ENCODE measurements around the gene C12orf56.
A peak's percentile ranks its signal among the peaks of the same experiment; 100 is the strongest.
"Not testable (repeated sequence)": the region's sequence is repeated elsewhere in the genome, so short reads cannot be mapped to it uniquely, and the experiment has no call there.

The C12orf56 gene

DNA sequence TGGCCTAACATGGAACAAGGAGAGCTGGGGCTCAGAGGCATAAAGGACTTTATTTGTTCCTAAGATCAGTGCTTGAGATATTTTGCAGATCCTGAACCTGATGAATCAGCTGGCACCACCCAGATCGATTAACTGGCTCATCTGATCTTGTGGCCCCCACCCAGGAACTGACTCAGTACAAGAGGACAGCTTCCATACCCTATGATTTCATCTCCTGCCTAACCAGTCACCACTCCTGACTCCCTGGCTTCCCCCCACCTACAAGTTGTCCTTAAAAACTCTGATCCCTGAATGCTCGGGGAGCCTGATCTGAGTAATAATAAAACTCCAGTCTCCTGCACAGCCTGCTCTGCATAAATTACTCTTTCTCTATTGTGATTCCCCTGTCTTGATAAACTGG, 5.1 kb downstream of the C12orf56 start:
- no peak for DNase-seq

DNA sequence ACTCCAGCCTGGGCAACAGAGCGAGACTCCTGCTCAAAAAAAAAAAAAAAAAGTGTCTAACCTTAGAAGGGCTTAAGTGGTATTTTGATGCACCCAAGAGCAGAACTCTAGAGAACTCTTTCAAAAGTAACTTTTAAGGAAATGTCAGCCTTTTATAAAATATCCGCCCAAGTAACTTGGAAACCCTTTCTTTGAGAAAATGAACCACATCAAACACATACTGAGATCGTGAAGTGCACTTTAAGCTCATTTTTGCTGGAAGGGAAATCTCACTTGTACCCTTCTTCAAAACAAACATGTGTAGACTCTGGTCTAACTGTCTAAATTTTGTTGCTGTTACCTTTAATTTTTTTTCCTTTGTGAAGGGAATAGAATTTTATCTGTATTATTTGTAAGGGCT, 5.5 kb downstream of the C12orf56 start:
- no peak for DNase-seq

DNA sequence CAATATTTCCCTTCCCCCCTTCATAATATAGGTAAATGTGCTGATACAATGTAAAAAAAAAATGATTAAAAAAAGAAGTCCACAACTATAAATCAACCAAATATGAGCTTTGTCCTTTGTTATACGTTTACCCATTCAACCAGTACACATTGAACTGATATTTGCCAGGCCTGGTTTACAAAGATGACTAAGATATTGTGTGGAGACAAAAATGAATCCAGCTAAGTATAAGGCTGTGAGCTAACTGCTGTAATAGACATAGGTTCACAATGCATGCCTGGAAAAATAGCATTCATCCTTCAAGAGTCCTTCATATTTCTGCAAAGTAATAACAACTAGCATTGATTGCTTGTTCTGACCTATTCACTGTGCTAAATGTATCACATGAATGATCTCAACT, 6.9 kb downstream of the C12orf56 start:
- no peak for DNase-seq

DNA sequence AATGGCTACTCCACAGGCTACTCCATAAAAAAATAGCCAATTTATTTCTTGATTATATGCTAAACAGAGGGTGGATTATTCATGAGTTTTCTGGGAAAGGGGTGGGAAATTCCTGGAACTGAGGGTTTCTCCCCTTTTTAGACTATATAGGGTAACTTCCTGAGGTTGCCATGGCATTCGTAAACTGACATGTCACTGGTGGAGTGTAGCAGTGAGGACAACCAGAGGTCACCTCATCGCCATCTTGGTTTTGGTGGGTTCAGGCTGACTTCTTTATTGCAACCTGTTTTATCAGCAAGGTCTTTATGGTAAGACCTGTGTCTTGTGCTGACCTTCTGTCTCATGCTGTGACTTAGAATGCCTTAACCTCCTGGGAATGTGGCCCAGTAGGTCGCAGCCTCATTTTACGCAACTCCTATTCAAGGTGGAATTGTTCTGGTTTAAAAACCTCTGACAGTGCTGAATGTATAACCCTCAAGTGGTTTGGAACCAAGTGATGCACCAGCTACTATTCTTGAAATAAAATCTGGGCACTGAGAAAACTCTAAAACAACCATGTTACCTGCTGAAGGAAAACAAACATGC, 27.7 kb downstream of the C12orf56 start:
- no peak for DNase-seq

DNA sequence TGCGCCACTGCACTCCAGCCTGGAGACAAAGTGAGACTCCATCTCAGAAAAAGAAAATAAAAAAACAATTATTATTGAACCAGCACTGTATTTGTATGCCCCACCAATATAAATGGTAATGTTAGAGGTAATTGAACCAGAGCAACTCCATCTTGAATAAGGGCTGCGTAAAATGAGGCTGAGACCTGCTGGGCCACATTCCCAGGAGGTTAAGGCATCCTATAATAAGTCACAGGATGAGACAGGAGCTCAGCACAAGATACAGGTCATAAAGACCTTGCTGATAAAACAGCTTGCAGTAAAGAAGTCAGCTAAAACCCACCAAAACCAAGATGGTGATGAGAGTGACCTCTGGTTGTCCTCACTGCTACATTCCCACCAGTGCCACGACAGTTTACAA, 29.4 kb downstream of the C12orf56 start:
- not testable (repeated sequence) for DNase-seq

DNA sequence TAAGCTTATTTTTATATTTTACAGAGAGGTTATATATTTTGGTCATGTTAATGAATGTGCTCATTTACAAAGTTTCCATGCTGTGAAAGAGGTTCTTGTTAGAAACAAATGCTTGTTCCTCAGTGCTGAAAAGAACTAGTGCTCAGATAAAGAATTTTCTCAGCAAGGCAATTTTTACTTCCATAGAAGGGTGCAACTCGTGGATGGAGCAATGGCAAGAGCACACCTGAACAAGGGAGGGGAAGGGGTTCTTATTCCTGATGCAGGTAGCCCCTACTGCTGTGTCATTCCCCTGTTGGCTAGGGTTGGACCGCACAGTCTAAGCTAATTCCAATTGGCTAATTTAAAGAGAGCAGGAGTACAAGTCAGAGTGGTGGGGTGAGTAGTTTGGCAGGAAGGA, 34.3 kb downstream of the C12orf56 start:
- not testable (repeated sequence) for DNase-seq

DNA sequence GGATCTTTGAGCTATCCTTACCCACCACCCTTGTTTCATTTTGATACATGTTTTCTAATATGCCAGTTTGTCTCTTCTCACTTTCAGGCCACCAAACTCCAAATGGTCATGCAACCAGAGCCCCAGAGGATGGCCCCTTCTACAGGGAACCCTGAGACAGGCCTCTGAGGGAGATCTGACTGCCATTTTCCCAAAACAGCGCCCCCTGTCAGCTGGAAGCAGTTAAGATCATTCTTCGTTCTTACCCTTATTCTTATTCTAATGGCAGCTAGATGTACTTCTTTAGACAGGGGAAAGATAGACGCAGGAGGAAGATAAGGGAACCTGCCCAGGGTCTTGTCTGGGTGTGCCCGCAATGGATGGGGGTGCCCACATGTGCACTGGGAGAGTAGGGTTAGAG, 38.4 kb downstream of the C12orf56 start:
- DNase-seq: no peak

DNA sequence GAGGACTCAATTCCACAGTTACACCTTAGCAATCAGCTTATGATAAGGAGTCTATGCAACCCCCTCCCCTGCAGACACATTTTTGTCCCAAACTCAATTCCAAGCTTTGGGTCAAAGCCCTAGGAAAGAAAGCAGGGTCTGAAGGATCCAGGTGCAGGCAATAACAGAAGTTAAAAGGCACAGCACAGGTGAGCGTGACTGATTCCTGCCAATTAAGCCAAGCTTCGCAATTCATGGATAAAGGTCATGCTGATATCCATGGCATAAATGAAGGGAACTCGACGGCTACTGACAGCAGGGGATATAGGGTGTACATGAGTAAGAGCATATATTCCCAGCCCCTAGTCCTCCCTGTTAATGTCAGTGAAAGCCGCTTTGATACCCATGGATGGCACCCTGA, 39.3 kb downstream of the C12orf56 start:
- no peak for DNase-seq

DNA sequence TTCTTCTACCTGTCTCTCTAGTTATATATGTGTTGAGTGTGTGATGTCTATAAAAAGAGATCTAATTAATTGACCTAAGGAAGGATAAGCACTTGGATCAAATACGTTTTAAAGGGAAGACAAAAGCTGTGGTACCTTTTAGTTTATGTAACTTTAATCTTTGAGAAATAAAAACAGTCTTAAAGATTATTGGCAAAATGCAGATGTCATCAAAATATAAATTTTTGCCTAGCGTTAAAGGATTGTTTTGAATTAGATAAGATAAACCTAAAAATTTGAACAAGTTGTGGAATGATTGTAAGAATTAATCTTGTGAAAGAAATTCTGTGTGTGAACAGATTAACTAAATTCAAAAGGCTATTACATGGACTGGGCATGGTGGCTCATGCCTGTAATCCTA, 42.9 kb downstream of the C12orf56 start:
- no peak for DNase-seq

DNA sequence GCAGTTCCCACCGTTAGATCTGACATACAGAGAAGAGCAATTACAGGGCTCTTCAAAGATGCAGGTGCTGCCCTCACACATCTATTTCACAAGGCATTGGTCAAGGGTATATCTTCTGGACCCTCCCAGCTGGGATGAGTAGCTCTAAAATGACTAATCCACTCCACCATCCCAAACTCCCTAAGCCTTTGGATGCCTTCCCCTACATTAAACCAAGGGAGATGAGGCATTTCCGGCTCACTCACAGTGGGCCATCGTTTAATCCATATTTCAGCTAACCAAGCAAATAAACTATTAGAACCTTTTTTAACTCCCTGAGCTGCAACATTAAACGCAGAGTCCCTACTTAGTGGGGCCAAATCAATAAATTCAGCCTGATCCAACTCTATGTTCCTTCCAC, 45.9 kb downstream of the C12orf56 start:
- DNase-seq: not testable (repeated sequence)

DNA sequence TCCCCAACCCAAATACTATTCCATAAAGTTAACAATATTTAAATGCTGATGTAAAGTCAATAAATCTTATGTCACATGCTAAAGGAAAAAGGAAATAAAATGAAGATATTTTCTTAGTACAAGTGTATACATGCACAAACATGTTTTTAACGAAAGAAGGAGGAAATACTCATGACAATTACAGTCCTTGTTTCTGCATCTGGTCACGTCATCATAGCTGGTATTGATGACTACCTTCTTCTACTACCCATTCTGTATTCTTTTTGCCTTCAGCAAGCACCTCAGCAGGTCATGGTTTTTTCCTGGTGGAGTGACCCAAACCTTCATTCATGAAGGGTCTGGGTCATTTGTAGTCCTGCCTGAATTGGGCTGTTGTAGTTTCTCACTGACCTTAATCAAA, 50.0 kb downstream of the C12orf56 start:
- not testable (repeated sequence) for DNase-seq

DNA sequence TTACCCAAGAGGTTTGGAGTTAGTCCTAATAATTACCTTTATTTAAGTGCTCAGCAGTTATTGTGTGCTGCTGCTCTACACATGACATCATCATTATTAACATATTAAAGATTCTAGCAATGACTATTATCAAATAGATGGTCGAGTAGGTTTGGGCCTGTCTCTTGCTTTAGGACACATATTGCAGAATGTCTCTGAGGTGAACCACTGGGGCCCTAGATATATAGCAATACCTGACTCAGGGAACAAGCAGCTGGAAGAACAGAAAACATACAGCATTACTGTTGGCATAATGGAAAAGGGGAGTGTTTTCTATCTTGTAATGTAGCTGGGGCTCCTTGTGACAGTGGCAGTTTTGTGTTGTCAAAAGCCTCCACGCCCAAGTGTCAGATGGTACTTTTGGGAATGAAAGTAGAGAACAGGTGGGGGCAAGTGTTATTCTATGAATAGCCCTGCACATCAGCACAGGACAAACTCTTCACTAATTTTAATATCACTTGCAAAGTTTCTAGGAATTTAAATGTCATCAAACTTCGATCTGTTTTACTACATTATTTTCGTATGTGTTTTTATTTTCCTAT, 54.6 kb downstream of the C12orf56 start:
- no peak for DNase-seq

DNA sequence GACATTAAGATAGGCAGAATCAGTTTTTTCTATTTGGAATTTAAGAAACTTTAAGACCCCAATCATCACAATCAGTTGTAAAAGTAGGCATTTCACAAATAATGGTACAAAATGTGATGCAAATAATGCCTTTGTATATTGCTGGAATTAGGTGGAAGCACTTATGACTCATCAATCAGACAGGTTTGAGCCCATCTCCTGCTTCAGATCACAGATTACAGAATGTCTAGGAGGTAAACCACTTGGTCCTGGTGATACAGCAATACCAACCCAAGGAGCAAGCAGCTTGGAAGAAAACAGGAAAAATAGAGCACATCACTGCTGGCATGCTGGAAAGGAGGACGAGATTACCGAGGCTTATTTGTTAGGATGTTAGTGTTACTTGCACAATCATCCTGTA, 57.6 kb downstream of the C12orf56 start:
- DNase-seq: no peak

DNA sequence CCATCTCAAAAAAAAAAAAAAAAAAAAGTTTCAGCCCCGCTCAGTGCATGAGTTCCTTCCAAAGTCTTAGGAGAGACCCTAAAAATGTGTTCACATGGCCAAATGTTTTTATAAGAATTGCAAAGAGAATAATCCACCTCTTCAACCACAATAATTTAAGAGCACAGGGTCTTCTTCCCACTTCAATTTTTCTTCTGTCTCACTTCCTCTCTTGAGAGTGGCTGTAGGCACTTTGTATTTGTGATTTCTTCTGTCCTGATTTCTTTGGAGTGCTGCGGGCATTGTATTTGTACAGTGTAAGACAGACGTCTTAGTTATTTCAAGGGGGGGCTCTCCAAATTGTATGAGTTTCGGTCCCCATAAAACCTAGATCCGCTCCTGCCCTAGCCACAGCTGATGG, 58.3 kb downstream of the C12orf56 start:
- no peak for DNase-seq

DNA sequence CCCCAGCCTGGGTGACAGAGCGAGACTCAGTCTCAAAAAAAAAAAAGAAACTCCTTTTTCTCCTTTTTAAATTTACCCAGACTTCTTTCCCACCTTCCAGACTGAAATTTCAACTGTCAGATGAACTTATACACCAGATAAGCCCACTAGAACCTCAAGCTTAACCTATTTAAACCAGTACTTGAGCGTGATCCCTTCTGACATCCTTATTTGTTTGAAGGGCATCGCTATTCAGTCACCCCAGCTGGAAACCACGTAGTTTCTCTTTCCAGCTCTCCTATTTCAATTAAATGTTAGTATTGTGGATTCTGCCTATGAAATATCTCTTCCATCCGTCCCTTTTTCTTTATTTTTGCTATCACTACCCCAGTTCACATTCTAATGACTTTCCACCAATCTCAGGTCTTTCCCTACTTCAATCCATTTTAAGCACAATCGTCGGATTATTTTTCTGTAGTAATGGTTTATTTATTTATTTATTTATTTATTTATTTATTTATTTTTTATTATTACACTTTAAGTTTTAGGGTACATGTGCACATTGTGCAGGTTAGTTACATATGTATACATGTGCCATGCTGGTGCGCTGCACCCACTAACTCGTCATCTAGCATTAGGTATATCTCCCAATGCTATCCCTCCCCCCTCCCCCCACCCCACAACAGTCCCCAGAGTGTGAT, 61.4 kb downstream of the C12orf56 start:
- not testable (repeated sequence) for DNase-seq

DNA sequence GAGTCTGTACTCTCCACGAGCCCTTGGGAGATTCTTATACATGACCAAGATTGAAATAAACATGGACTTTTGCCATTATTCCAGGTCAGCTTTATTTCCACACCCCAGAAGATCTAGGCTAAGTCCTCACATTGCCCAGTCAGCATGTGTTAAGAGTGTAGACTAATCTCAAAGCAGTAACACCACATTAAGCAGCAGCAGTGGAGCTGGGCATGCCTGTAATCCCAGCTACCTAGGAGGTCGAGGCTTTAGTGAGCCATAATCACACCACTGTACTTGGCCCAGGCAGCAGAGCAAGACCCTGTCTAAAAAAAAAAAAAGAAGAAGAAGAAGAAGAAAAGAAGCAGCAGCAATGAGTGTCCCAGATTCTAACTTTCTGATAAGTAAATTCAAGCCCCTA, 65.5 kb downstream of the C12orf56 start:
- peak; percentile 5 for DNase-seq

DNA sequence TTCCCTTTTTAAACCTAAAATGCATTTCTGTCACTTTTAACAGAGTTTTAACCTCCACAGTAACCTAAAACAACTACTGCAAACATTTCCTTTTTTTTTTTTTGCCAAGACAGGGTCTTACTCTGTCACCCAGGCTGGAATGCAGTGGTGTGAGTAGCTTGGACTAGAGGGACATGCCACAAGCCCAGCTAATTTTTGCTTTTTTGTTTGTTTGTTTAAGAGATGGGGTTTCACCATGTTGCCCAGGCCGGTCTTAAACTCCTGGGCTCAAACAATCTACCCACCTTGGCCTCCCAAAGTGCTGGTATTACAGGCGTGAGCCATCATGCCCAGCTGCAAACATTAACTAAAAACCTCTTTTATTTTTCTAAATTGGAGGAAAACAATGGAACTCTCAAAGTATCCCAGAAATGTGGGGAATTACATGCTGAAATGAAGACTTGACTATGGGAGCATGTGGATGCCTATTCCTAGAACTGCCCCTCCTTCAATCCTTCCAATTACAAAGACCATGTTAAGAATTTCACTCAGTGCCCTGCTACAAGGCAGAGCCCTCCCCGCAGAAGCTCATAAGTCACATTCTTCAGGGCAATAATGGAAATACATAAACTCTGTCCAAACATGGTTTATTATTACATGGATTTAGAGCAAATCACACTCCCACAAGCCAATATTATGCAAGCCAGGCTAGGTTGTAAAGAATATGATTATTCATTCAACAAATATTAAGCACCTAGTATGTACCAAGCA, 66.9 kb downstream of the C12orf56 start:
- no peak for DNase-seq

DNA sequence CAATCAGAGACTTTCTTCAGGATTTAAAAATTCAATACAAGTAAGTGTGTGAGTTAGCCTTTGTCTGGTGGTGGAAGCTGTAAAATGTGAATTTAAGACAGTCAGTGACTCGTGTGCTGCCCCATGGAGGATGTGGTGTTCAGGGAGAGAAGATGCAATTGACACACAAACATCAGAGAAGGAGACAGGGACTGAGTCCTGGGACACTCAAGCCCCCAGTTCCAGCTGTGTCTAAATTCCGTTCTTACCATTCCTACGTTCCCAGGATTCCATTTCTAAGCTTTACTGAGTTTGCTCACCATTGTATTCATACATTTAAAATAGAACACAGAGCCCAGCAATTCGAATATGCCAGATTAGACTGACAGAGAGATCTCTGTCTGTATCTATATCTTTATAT, 67.6 kb downstream of the C12orf56 start:
- no peak for DNase-seq

DNA sequence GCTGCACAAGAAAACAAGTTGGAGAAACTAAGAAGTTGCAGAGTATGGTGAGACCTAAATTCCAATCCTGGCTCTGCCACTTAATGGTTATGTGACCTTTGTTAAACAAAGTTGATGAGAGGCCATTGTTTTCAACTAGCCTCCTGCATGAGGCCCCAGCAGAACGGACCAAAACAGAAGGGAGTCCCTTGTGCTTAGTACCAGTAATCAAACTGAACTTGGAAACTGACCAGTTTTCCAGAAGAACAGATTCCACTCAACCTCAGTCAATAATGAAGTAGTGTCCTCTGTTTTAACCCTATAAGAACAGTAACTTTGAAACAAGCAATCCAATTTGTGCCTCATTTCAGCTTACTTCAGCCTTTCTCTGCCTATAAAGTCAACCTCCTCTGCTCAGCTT, 69.9 kb downstream of the C12orf56 start:
- no peak for DNase-seq

DNA sequence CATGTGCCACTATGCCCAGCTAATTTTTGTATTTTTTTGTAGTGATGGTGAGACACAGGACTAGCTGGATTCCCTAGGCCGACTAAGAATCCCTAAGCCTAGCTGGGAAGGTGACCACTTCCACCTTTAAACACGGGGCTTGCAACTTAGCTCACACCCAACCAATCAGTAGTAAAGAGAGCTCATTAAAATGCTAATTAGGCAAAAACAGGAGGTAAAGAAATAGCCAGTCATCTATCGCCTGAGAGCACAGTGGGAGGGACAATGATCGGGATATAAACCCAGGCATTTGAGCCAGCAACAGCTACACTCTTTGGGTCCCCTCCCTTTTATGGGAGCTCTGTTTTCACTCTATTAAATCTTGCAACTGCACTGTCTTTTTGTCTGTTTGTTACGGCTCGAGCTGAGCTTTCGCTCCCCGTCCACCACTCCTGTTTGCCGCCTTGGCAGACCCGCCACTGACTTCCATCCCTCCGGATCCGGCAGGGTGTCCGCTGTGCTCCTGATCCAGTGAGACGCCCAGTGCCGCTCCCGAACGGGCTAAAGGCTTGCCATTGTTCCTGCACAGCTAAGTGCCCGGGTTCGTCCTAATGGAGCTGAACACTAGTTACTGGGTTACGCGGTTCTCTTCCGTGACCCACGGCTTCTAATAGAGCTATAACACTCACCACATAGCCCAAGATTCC, 70.9 kb downstream of the C12orf56 start:
- not testable (repeated sequence) for DNase-seq

DNA sequence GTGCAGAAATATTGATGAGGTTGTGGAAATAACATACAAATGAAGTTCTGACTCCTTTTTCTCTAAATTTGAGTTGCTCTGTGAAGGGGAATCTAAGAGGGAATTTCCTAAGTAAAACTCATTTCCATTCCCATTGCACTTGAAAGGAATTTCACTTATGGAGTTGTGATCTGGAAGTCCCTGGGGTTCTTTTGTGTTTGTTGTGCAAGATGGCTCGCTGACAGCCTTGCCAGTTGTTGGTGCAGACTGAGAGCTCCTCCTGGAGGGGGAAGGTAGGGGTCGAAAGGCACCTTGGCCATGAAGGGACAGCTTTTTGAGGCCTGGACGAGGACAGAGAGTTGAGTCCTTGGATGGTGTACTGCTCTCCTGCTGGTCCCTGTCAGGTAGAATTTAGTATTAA, 72.0 kb downstream of the C12orf56 start:
- DNase-seq: no peak

DNA sequence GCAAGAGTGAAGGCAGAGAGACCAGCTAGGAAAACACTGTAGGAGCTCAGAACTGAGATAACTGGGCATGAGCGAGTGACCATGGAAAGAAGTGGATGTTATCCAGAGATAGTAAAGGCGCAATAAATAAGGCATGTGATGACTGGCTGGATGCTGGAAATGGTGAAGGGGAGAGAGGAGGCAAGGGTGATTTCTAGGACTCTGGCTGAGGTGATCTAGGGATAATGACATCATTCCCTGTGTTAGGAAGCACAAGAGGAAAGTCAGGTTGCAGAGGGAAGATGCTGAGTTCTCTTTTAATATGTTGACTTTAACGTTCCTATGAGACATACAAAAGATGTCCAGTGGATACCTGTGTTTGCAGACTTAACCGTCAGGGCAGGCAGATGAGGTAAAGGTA, 78.7 kb downstream of the C12orf56 start:
- DNase-seq: no peak

DNA sequence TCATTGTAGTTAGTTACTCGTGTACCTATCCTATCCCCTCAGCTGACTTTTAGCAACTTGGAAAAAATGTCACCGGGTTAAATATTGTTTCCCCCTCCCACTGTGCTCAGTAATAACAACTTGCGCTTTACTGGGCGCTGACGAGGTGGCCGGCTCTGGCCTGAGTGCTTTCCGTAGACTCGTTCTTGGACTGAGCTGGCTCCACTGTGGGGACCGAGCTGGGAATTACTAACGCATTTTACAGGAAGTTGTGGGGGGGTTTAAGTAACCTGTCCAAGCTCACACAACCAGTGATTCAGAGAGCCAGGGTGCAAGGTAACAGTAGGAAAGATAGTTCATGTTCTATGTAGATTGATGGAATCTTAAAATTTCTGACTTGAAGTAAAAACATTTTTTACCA, 86.0 kb downstream of the C12orf56 start:
- DNase-seq: no peak

Measured in NCI-H82 (cell line).